ENCODE results near the gene SERTM2.

SERTM2 gene

DNA sequence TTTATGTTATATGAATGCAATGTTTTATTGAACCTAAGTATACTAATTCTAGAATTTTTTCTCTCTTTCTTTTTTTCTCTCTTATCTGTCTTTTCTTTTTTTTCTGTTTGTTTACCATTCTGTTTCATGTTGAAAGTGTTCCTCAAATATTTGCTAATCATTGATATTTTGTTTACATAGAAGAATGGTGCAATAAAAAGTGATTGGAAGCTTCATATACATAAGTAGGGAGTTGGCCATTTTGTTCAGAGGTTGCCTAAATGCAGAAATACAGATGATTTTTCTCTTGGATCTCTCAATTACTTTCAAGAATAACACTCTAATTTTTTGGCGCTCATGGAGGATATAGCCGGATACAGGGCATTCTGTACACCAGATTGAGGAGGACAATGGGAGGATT lies 5.7 kb upstream of the SERTM2 start:
- TF ChIP-seq, protein P1, sequence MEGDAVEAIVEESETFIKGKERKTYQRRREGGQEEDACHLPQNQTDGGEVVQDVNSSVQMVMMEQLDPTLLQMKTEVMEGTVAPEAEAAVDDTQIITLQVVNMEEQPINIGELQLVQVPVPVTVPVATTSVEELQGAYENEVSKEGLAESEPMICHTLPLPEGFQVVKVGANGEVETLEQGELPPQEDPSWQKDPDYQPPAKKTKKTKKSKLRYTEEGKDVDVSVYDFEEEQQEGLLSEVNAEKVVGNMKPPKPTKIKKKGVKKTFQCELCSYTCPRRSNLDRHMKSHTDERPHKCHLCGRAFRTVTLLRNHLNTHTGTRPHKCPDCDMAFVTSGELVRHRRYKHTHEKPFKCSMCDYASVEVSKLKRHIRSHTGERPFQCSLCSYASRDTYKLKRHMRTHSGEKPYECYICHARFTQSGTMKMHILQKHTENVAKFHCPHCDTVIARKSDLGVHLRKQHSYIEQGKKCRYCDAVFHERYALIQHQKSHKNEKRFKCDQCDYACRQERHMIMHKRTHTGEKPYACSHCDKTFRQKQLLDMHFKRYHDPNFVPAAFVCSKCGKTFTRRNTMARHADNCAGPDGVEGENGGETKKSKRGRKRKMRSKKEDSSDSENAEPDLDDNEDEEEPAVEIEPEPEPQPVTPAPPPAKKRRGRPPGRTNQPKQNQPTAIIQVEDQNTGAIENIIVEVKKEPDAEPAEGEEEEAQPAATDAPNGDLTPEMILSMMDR (IDR thresholded peaks at IDR 0.05; ENCODE audit: control extremely low read depth, extremely low read depth, low read depth, missing control alignments) = no peak
- ChIA-PET CTCF (interaction anchor here (1.5 kb wide), 1 partner anchor 9 kb away, joined by 7 read pairs; no protein-coding TSS in a partner anchor), POLR2A (no interaction called here)
- DNase-seq (ENCODE audit: extremely low spot score) = no peak

DNA sequence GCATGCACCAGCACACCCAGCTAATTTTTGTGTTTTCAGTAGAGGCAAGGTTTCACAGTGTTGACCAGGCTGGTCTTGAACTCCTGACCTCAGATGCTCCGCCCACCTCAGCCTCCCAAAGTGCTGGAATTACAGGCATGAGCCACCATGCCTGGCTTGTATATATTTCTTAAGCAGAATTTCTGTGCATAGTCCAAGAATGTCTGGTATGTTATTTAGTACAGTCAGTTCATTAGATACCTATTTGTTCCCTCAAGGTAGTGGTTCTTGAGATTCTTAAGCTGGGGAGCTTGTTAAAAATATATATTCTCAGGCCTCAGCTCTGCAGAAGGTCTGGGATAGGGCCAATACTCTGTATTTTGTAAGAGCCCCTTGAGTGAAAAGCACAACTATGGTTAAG lies 4.6 kb upstream of the SERTM2 start:
- no peak for DNase-seq (ENCODE audit: extremely low spot score)
- CTCF ChIA-PET = interaction anchor here (1.5 kb wide), 1 partner anchor 10 kb away, joined by 7 read pairs; no protein-coding TSS in a partner anchor
- TF ChIP-seq, protein P1 (IDR thresholded peaks at IDR 0.05; ENCODE audit: control extremely low read depth, extremely low read depth, low read depth, missing control alignments) = no peak
- POLR2A ChIA-PET = no interaction called here

DNA sequence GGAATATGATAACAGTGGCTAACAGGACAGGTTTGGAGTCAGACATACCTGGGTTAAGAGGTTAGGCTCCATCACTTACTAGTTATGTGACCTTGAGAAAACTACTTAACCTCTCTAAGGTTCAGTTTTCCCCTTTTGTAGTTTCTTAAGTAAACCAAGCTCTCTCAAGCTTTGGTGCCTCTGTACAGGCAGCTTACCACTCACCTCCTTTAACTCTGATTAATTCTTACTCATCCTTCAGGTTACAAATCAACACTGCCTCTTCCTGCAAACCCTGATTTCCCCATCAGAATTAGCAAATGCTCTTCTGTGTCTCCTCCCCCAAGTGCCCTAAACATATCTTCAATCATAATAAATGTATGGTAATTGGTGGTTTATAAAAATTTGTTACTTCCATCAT lies 3.5 kb upstream of the SERTM2 start:
- POLR2A ChIA-PET = no interaction called here
- TF ChIP-seq, protein P1 (IDR thresholded peaks at IDR 0.05; ENCODE audit: control extremely low read depth, extremely low read depth, low read depth, missing control alignments) = no peak
- CTCF ChIA-PET = no interaction called here
- no peak for DNase-seq (ENCODE audit: extremely low spot score)

DNA sequence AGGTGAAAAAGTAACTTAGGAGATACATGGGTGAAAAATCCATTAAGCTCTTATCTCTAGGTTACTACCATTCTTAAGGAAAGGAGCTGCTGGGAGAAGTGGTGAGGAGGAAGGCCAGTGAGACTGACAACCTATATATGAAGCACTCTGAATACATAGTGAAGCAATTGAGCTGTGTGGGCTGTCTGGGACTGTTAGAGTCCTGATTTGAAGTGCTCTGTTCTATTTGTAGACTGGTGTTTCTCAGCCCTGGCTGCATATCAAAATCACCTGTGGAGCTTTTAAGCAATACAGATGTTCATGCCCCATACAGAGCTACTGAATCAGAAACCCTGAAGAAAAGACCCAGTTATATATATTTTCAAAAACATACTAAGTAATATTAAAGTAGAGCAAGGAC lies 3.9 kb downstream of the SERTM2 start:
- TF ChIP-seq, protein P1 (IDR thresholded peaks at IDR 0.05; ENCODE audit: control extremely low read depth, extremely low read depth, low read depth, missing control alignments) = no peak
- POLR2A ChIA-PET = no interaction called here
- DNase-seq (ENCODE audit: extremely low spot score) = no peak
- CTCF ChIA-PET = no interaction called here

DNA sequence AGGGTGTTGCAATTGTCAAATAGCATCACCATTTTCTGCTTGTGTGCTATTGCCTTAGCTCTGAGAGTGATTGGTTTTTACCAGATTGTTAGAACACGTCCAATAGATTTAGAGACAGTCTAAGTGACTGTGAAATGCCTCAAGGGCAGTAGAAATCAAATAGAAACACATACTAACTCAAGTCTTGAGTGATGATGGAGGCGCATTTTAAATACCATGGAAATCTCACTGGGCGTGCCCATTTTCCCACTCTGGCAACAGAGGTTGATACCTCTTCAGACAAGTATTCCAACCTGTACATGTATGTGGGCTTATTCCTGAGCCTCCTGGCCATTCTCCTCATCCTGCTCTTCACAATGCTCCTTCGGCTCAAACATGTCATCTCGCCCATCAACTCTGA lies 7.2 kb downstream of the SERTM2 start:
- POLR2A ChIA-PET = no interaction called here
- no peak for DNase-seq (ENCODE audit: extremely low spot score)
- CTCF ChIA-PET = no interaction called here
- TF ChIP-seq, protein P1 (IDR thresholded peaks at IDR 0.05; ENCODE audit: control extremely low read depth, extremely low read depth, low read depth, missing control alignments) = no peak

DNA sequence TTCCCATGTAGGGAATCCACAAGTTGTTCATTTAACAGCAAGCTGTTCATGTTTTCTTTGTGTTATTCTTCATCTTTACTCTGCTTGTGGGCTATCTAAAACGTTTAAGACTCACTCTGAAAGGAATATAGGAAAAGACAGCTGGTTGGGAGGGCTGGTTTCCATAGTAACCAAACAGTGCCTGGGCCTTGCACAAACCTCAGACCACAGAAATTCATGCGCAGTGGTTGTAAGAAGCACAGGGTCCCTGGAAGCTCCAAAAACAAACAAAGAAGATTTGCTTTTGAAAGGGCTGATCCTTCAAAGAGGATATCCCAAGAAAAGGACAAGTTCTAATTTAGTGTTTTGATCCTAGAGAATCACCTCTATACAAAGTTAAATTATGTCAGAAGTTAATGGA lies 7.8 kb downstream of the SERTM2 start:
- TF ChIP-seq, protein P1 (IDR thresholded peaks at IDR 0.05; ENCODE audit: control extremely low read depth, extremely low read depth, low read depth, missing control alignments) = no peak
- CTCF ChIA-PET = no interaction called here

DNA sequence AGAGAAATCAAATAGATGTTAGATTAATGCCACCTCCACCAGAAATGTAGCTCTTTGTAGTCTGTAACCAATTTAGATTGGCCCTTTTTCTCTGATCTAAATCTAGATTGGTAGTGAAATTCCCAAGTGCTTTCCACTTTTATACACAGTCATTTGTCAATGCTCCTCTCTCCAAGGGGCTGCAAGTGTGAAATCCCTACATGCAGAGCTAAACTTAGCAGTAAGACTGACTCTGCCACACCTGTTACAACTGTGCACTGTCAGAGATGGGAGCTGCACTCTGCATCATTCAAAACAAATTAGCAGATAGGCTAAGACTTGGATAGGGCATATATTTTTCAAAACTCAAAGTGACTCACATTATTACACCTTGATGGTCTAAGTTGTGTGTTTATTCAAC lies 9.1 kb downstream of the SERTM2 start:
- TF ChIP-seq, protein P1 (IDR thresholded peaks at IDR 0.05; ENCODE audit: control extremely low read depth, extremely low read depth, low read depth, missing control alignments) = no peak
- CTCF ChIA-PET = no interaction called here
- DNase-seq (ENCODE audit: extremely low spot score) = no peak
- POLR2A ChIA-PET = no interaction called here

More for the DNA sequence above, 7.8 kb downstream of the SERTM2 start:
- no peak for DNase-seq (ENCODE audit: extremely low spot score)
- POLR2A ChIA-PET = no interaction called here

Measured in GM10248 (cell line).